GM10248 (cell line): ENCODE results near the gene UFC1.

Source experiments
- CTCF ChIA-PET: fragments of 300-600 bp; sonication (Branson Sonifier 250); formaldehyde crosslinking; extraction: SDS; loops from one replicate; lab custom pipeline; 2021; ENCODE audit warnings: antibody characterized with exemption; lab: Yijun Ruan, JAX
- POLR2A ChIA-PET: fragments of 350-650 bp; sonication (Branson Sonifier 250); formaldehyde crosslinking; extraction: SDS; loops from one replicate; lab custom pipeline; 2020; ENCODE audit warnings: antibody characterized with exemption; lab: Yijun Ruan, JAX
- DNase-seq: peaks from one replicate; pipeline ENCODE4 v3.0.0; 2012; ENCODE audit errors: extremely low spot score
- TF ChIP-seq, protein P1 (sequence below): IDR thresholded peaks from 2 replicates; pipeline ENCODE4 v1.5.1; 2012; ENCODE audit warnings: mild to moderate bottlenecking, low read depth; ENCODE audit errors: extremely low read depth, missing control alignments, control extremely low read depth

Gene UFC1

DNA sequence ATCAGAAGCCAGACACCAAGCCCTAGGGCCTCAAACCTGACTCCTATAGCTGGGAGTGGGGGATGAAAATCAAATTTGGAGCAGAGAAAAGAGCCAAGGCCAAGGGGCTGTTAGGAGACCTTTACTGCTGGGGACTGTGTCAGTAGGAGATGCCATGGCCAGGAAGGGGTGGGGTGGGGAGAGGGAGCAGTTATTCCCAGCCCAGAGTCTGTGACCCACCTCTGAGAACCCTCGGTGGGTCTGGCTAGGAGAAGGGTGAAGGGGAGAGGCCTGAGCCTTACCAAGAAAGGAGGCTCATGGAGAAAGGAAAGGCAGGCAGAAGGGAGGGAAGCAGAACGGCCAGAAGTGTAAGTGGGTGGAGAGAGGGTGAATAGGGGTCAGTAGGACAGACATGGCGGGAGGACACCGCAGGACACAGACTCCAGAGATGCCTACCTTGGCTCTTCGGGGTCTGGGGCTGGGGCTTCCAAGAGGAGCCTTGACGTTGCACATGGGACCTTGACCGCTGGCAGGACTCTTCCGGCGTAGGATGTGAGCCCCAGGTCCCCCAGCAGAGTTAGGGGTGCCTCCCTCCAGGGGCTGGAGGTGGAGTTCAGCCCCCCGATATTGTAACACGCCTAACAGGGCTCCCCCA, 43.9 kb downstream of the UFC1 start:
- DNase-seq, result no peak
- ChIA-PET CTCF (interaction anchor here (2.1 to 3.9 kb wide), 2 partner anchors 29 to 184 kb away, joined by 6 to 15 read pairs; no protein-coding TSS in a partner anchor), POLR2A (interaction anchor here (0.5 kb wide), 1 partner anchor 19 kb away, joined by 3 read pairs; no protein-coding TSS in a partner anchor)

DNA sequence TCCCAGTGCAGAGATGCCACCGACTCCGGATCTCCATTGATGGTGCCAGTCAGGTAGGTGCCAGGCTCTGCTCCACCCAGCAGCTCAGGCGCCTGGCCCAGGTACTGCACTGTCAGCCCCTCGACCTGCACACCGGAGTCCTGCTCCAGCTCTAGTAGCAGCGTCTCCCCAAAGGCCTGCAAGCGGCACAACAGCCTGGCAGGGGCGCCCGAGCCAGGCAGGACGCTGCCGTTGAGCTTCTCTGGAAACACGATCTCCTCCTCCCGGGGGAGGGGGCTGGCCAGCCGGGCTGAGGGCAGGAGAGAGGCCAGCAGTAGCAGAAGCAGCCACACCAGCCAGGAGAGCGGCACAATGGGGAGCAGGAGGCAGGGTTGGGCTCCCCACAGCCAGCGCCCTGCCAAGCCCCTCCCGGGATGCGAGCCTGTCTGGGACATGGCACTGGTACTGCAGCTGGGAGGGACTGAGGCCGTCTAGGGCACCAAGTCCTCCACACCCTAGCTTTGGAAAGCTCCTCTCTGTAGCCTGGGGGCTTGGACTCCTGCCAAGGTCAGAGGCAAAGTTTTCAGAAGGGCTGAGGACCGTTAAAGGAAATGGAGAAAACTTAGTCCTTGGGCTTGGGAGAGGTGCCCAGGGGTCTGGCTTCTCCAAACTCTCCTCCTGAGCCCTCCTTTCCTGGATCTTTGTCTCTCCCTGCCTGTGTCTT, 44.6 kb downstream of the UFC1 start:
- DNase-seq, result no peak
- POLR2A ChIA-PET, result interaction anchor here (0.5 kb wide), 1 partner anchor 19 kb away, joined by 3 read pairs; no protein-coding TSS in a partner anchor
- TF ChIP-seq, protein P1, sequence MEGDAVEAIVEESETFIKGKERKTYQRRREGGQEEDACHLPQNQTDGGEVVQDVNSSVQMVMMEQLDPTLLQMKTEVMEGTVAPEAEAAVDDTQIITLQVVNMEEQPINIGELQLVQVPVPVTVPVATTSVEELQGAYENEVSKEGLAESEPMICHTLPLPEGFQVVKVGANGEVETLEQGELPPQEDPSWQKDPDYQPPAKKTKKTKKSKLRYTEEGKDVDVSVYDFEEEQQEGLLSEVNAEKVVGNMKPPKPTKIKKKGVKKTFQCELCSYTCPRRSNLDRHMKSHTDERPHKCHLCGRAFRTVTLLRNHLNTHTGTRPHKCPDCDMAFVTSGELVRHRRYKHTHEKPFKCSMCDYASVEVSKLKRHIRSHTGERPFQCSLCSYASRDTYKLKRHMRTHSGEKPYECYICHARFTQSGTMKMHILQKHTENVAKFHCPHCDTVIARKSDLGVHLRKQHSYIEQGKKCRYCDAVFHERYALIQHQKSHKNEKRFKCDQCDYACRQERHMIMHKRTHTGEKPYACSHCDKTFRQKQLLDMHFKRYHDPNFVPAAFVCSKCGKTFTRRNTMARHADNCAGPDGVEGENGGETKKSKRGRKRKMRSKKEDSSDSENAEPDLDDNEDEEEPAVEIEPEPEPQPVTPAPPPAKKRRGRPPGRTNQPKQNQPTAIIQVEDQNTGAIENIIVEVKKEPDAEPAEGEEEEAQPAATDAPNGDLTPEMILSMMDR, result no peak
- CTCF ChIA-PET, result interaction anchor here (0.7 to 3.9 kb wide), 3 partner anchors 12 to 184 kb away, joined by 3 to 15 read pairs (median 6); no protein-coding TSS in a partner anchor

More for the DNA sequence above, 43.9 kb downstream of the UFC1 start:
- TF ChIP-seq, protein P1, result no peak

DNA sequence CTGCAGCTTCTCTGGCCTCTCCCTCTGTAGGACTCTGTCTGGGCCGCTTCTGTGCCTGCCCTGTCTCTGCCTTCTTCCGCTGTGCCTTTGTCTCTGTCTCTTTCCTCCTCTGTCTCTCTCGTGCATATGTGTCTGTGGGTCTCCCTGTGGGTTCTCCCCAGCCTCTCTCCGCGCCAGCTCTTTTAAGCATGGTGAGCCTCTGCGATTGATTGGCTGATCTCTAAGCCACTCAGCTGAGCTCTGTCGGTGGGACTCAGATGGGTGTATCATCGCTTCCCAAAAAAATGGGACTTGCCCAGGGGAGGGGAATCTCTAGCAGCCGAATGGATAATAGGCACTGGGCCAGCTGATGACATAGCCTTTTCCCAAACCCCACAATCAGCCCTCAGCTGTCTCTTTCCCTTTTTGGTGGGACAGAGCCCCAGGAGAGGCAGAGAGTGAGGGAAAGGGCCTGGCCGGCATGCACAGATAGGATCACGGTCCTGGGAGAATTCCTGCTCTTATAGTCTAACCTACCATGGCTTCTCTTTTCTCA, 45.2 kb downstream of the UFC1 start, which contains the start of gene ADAMTS4:
Gene ADAMTS4, minus strand, starts transcription at position 158 of the 535 bp plus-strand sequence. CDS start 427 bp downstream, outside the sequence.
- TF ChIP-seq, protein P1, result no peak
- DNase-seq, result no peak
- ChIA-PET POLR2A (no interaction called here), CTCF (interaction anchor here (0.7 to 3.9 kb wide), 5 partner anchors 8 to 183 kb away, joined by 3 to 15 read pairs (median 4); no protein-coding TSS in a partner anchor)

DNA sequence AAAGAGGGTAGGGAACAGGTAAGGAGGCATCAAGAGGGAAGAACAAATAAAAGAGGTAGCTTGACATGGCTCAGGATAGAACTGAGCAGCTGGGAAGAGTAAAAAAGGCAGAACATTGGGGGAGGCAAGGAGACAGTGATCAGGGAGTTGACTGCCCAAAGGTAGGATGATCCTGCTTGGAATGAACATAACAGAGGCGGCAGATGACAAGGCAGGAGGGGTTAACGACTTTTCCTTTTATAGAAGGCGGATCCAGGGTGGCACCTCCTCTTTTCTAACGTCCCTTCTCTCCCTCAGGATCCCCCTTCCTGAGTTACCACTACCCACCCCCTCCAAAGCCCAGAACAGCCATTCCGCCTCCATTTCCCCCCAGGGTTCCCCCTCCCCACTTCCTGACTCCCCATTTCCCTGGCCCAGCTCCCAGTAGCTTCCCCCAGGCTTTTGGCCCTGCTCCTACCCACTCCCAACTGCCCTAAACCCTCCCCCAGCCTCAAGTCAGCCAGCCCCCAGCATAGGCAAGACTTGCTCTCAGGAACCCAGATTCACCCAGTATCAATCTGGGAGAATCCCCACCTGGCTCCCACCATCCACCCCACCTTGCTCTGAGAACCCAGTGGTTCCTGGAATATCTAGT, 45.8 kb downstream of the UFC1 start:
- POLR2A ChIA-PET, result no interaction called here
- CTCF ChIA-PET, result interaction anchor here (0.9 to 3.9 kb wide), 3 partner anchors 8 to 182 kb away, joined by 3 to 15 read pairs (median 4); no protein-coding TSS in a partner anchor
- DNase-seq, result no peak
- TF ChIP-seq, protein P1, result no peak

DNA sequence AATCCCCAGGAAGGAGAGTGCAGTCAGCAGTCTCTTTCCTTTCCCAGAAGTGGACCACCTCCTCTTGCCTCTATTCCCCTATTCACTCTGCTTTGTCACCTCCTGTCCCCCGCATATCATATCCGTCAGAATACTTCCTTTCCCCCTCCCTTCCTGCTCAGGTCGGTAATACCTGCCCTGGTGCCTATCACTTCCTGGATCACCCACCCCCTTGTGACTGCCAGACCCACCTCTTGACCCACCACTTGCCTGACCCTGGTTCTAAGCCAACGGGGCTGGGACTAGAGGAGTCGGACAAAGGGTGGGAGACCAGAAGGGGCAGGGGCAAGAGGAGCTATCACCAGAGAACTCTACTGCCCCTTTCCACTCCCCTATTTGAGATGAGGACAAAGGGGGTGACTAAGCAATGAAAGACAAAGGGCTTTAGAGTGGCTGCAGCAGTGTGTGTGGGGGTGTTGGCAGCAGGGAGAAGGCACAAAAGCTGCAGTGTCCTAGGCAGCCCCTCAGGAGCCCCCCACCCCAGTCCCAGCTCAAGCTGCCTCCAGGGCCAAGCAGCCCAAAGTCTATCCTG, 46.7 kb downstream of the UFC1 start:
- ChIA-PET CTCF (interaction anchor here (1.0 to 13.8 kb wide), 4 partner anchors 8 to 182 kb away, joined by 3 to 117 read pairs (median 25); no protein-coding TSS in a partner anchor), POLR2A (no interaction called here)
- TF ChIP-seq, protein P1, result no peak
- DNase-seq, result no peak
